Panc1 (cell line): ENCODE results near the gene CCN6. TPM values are rescaled to one million over a fixed set of nuclear protein-coding genes. Genes with fewer than 3 reads are reported as not detected.

Experiments
- ATAC-seq: fragments of 200-7000 bp; cut with Tn5 transposase; 2 replicates; pipeline ENCODE4 v1.9.1; 2020; ENCODE audit warnings: mild to moderate bottlenecking, moderate library complexity
- BruUV-seq: library from RNA; stranded (reverse); fragments of 400-500 nt; replicated peaks from 2 replicates; lab custom pipeline; 2021; lab: Mats Ljungman, UMichigan
- CTCF ChIA-PET: fragments of 300-600 bp; sonication (Branson Sonifier 250); formaldehyde crosslinking; loops from one replicate; lab custom pipeline; 2022; ENCODE audit warnings: antibody characterized with exemption; lab: Charles Lee
- POLR2A ChIA-PET: fragments of 300-600 bp; sonication (Branson Sonifier 250); formaldehyde crosslinking; loops from one replicate; lab custom pipeline; 2022; ENCODE audit warnings: antibody characterized with exemption; lab: Charles Lee
- DNase-seq: peaks from one replicate; pipeline ENCODE4 v3.0.0-alpha.2; 2010; ENCODE audit warnings: low read depth, low spot score
- H3K27ac ChIP-seq: 2 replicates; pipeline ENCODE4 v1.5.1; 2011; ENCODE audit warnings: mild to moderate bottlenecking, low read length, inconsistent platforms
- H3K27me3 ChIP-seq: fragments of 200-500 bp; sonication (Bioruptor generic); 2 replicates; pipeline ENCODE4 v1.6.0; 2014; ENCODE audit warnings: low read length, inconsistent platforms; ENCODE audit not compliant: control insufficient read depth, insufficient read depth
- H3K36me3 ChIP-seq: fragments of 200-500 bp; sonication (Bioruptor generic); 2 replicates; pipeline ENCODE4 v1.5.1; 2014; ENCODE audit warnings: inconsistent platforms, mild to moderate bottlenecking, low read length, moderate library complexity; ENCODE audit not compliant: control insufficient read depth, insufficient read depth
- H3K4me1 ChIP-seq: 2 replicates; pipeline ENCODE4 v1.5.1; 2011; ENCODE audit warnings: inconsistent platforms, mild to moderate bottlenecking, low read length, moderate library complexity; ENCODE audit not compliant: control insufficient read depth, insufficient read depth
- H3K4me3 ChIP-seq, 2 experiments: 2 replicates each; pipeline ENCODE4 v1.5.1; 2011 to 2012; ENCODE audit warnings: low read depth in 2 of 2, low read length in 2 of 2, mild to moderate bottlenecking in 2 of 2, inconsistent platforms in 1 of 2, moderate library complexity in 1 of 2
- H3K9me3 ChIP-seq: fragments of 200-500 bp; sonication (Bioruptor generic); 2 replicates; pipeline ENCODE4 v1.5.1; 2014; ENCODE audit warnings: low read depth, mild to moderate bottlenecking, inconsistent platforms, low read length, moderate library complexity; ENCODE audit not compliant: control insufficient read depth, insufficient read depth
- CTCF ChIP-seq: fragments of 450-650 bp; IDR thresholded peaks from 2 replicates; pipeline ENCODE4 v1.5.1; 2017; ENCODE audit warnings: mild to moderate bottlenecking
- POLR2AphosphoS5 ChIP-seq: IDR thresholded peaks from 2 replicates; pipeline ENCODE4 v1.6.1; 2012; ENCODE audit warnings: mild to moderate bottlenecking, low read depth, low read length, moderate library complexity
- SIN3A ChIP-seq: IDR thresholded peaks from 2 replicates; pipeline ENCODE4 v1.6.1; 2012; ENCODE audit warnings: low read depth, mild to moderate bottlenecking, low read length, moderate library complexity, borderline replicate concordance; ENCODE audit not compliant: insufficient read depth
- TCF7L2 ChIP-seq: IDR thresholded peaks from 2 replicates; pipeline ENCODE4 v1.6.1; 2011; ENCODE audit warnings: mild to moderate bottlenecking, low read depth, low read length, inconsistent platforms
- in situ Hi-C: cut with HindIII; loops from 2 replicates; pipeline ENCODE4 v1.10.0; 2016; ENCODE audit warnings: low sequenced_read_pairs, low pct_unique_long_range_greater_than_20kb
- intact Hi-C: fragments of 100-400 bp; cut with micrococcal nuclease; formaldehyde crosslinking; loops from one replicate; pipeline ENCODE4 v1.10.0; 2022; ENCODE audit not compliant: unreplicated experiment
- total RNA-seq: library from RNA; stranded (reverse); gene quantifications from one replicate; pipeline ENCODE4 v1.2.1, GENCODE V29; 2021; ENCODE audit not compliant: unreplicated experiment
- TF ChIP-seq, protein P1 (sequence below), 2 experiments: IDR thresholded peaks; 2 replicates each; pipeline ENCODE4 v1.6.1; 2011 to 2012; ENCODE audit warnings: low read depth in 2 of 2, control low read depth in 1 of 2, low read length in 1 of 2, mild to moderate bottlenecking in 1 of 2, moderate library complexity in 1 of 2; ENCODE audit not compliant: insufficient read depth in 1 of 2

Gene CCN6
- total RNA-seq, 1 experiment from 2014 or later = 3.0 TPM

DNA sequence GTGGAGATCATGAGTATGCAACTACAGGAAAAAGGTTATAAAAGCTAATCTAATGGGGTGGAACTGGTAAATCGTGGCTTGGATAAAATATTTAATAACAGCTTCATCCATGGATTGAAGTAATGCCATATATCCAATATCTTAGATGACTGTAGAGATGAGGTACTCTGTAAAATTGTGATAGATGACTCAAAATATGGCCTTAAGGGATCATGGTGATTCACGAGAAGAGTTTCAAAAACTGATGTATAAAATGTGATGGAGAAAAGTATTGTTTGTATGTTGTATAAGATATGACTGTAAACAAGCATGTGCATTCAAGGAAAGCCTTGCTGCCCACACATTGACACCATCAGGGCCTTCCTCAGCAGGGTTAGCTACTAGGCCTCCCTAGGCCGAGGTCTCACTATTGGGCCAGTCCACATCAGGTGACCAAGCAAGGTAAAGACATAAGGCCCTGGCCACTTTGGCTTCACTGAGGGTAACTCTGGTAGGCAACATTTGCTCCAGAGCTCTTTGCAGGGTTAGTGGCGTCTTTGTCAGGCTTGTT lies 17.7 kb upstream of the CCN6 start:
- ChIA-PET POLR2A (no interaction called here), CTCF (no interaction called here)
- in situ Hi-C loops (no loop called here), intact Hi-C loops (no loop called here)
- BruUV-seq = no TSS peak
- H3K4me3 ChIP-seq = no peak overlapping the region
- H3K9me3 ChIP-seq = no peaks in the 10 kb centered on the region
- no peak overlapping the region for H3K27ac ChIP-seq
- ATAC-seq (no peak), DNase-seq (no peak)
- H3K4me1 ChIP-seq = peaks cover 14% of the 10 kb centered on the region; the same call in 1 of the 2 replicates
- peaks cover 12% of the 10 kb centered on the region for H3K27me3 ChIP-seq
- TF ChIP-seq, protein P1, sequence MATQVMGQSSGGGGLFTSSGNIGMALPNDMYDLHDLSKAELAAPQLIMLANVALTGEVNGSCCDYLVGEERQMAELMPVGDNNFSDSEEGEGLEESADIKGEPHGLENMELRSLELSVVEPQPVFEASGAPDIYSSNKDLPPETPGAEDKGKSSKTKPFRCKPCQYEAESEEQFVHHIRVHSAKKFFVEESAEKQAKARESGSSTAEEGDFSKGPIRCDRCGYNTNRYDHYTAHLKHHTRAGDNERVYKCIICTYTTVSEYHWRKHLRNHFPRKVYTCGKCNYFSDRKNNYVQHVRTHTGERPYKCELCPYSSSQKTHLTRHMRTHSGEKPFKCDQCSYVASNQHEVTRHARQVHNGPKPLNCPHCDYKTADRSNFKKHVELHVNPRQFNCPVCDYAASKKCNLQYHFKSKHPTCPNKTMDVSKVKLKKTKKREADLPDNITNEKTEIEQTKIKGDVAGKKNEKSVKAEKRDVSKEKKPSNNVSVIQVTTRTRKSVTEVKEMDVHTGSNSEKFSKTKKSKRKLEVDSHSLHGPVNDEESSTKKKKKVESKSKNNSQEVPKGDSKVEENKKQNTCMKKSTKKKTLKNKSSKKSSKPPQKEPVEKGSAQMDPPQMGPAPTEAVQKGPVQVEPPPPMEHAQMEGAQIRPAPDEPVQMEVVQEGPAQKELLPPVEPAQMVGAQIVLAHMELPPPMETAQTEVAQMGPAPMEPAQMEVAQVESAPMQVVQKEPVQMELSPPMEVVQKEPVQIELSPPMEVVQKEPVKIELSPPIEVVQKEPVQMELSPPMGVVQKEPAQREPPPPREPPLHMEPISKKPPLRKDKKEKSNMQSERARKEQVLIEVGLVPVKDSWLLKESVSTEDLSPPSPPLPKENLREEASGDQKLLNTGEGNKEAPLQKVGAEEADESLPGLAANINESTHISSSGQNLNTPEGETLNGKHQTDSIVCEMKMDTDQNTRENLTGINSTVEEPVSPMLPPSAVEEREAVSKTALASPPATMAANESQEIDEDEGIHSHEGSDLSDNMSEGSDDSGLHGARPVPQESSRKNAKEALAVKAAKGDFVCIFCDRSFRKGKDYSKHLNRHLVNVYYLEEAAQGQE (IDR thresholded peaks at IDR 0.05; ENCODE audit: insufficient read depth in 1 of 2, low read depth in 2 of 2, low read length in 1 of 2) = no peak
- TF ChIP-seq TCF7L2 (no peak), CTCF (no peak), SIN3A (no peak), POLR2AphosphoS5 (no peak)
- no peaks in the 10 kb centered on the region for H3K36me3 ChIP-seq

DNA sequence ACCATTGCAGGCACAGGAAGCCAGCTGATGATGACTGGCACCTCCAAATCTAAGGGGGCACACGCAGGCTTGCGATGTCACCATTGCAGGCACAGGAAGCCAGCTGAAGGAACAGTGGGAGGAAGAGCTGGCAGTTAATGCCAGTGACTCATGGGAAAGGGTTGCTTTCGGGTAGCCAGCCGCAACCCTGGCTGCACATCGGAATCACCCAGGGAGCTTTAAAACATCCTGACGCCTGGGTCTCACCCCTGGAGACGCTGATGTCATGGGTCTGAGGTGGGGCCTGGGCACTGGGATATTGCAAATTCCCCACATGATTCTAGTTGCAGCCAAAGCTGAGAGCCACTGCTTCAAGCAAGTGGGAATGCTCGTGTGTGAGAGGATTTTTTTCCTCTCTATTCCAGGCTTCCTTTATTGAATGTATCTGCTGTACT lies 16.1 kb upstream of the CCN6 start:
- ATAC-seq = peak; percentile 88
- POLR2A ChIA-PET = interaction anchor here (0.7 kb wide), 1 partner anchor 23 kb away, joined by 3 read pairs; no protein-coding TSS in a partner anchor
- CTCF ChIA-PET = interaction anchor here (0.6 to 0.7 kb wide), 4 partner anchors 18 to 332 kb away, joined by 3 to 4 read pairs (median 3); no protein-coding TSS in a partner anchor

More for the DNA sequence above, 16.1 kb upstream of the CCN6 start:
- H3K27ac ChIP-seq = no peak overlapping the region
- H3K36me3 ChIP-seq = no peaks in the 10 kb centered on the region
- in situ Hi-C loops (no loop called here), intact Hi-C loops (no loop called here)
- peaks cover 5% of the 10 kb centered on the region for H3K27me3 ChIP-seq
- H3K4me1 ChIP-seq = peaks cover 14% of the 10 kb centered on the region; the same call in 1 of the 2 replicates
- no TSS peak for BruUV-seq
- no peak for TF ChIP-seq TCF7L2
- no peak for TF ChIP-seq SIN3A
- no peak for TF ChIP-seq CTCF
- TF ChIP-seq, protein P1 (IDR thresholded peaks at IDR 0.05; ENCODE audit: insufficient read depth in 1 of 2, low read depth in 2 of 2, low read length in 1 of 2) = no peak
- no peak for TF ChIP-seq POLR2AphosphoS5
- no peak for DNase-seq
- H3K4me3 ChIP-seq = no peak overlapping the region
- H3K9me3 ChIP-seq = no peaks in the 10 kb centered on the region
